GM23338 (cell line): ENCODE data around the gene TSHZ2. TPM values are rescaled to one million over a fixed set of nuclear protein-coding genes. Genes with fewer than 3 reads are reported as not detected.

Source experiments
- ATAC-seq: fragments of 200-7000 bp; cut with Tn5 transposase; 3 replicates; pipeline ENCODE4 v1.9.1; 2020
- DNase-seq: peaks from one replicate; pipeline ENCODE4 v3.0.0-alpha.2; 2015; ENCODE audit warnings: low spot score
- H2AFZ ChIP-seq: fragments of 200-600 bp; sonication (generic); 2 replicates; pipeline ENCODE4 v1.8.0; 2016; ENCODE audit warnings: antibody characterized with exemption, mild to moderate bottlenecking, moderate library complexity
- H3F3A ChIP-seq: fragments of 200-600 bp; sonication (generic); replicated peaks from 2 replicates; pipeline ENCODE4 v1.8.0; 2017; ENCODE audit warnings: antibody characterized with exemption, mixed run types, low read depth
- H3K27ac ChIP-seq: fragments of 200-600 bp; sonication (generic); 2 replicates; pipeline ENCODE4 v1.6.1; 2016; ENCODE audit warnings: low read depth
- H3K27me3 ChIP-seq: fragments of 200-600 bp; sonication (generic); 2 replicates; pipeline ENCODE4 v1.8.0; 2016; ENCODE audit warnings: mild to moderate bottlenecking, mixed run types, moderate library complexity; ENCODE audit not compliant: insufficient read depth
- H3K36me3 ChIP-seq: fragments of 200-600 bp; sonication (generic); 2 replicates; pipeline ENCODE4 v1.8.0; 2016; ENCODE audit warnings: mild to moderate bottlenecking; ENCODE audit not compliant: insufficient read depth
- H3K4me1 ChIP-seq: fragments of 200-600 bp; sonication (generic); 2 replicates; pipeline ENCODE4 v1.8.0; 2016; ENCODE audit warnings: mild to moderate bottlenecking, moderate library complexity; ENCODE audit not compliant: insufficient read depth
- H3K4me2 ChIP-seq: fragments of 200-600 bp; sonication (generic); 2 replicates; pipeline ENCODE4 v1.7.1; 2017; ENCODE audit warnings: mixed run types
- H3K4me3 ChIP-seq: fragments of 200-600 bp; sonication (generic); 2 replicates; pipeline ENCODE4 v1.6.1; 2016; ENCODE audit warnings: mixed run types
- H3K79me2 ChIP-seq: fragments of 200-600 bp; sonication (generic); replicated peaks from 2 replicates; pipeline ENCODE4 v1.8.0; 2017; ENCODE audit warnings: mild to moderate bottlenecking; ENCODE audit not compliant: insufficient read depth
- H3K9me2 ChIP-seq: fragments of 200-600 bp; sonication (generic); 2 replicates; pipeline ENCODE4 v1.8.0; 2017; ENCODE audit not compliant: insufficient read depth
- H4K20me1 ChIP-seq: fragments of 200-600 bp; sonication (generic); replicated peaks from 2 replicates; pipeline ENCODE4 v1.8.0; 2017; ENCODE audit warnings: mild to moderate bottlenecking; ENCODE audit not compliant: insufficient read depth
- H3K27ac Mint-ChIP-seq: 2 replicates; pipeline ENCODE4 v1.8.0; 2020; ENCODE audit warnings: inconsistent platforms, mild to moderate bottlenecking, moderate library complexity, mixed read lengths
- H3K27me3 Mint-ChIP-seq: 3 replicates; pipeline ENCODE4 v1.8.0; 2022; ENCODE audit warnings: low read depth, mild to moderate bottlenecking, moderate library complexity, mixed read lengths, inconsistent platforms; ENCODE audit not compliant: insufficient read depth, poor library complexity
- H3K36me3 Mint-ChIP-seq: 3 replicates; pipeline ENCODE4 v1.8.0; 2021; ENCODE audit warnings: low read depth, mild to moderate bottlenecking, inconsistent platforms, moderate library complexity, mixed read lengths
- H3K4me1 Mint-ChIP-seq: 3 replicates; pipeline ENCODE4 v1.8.0; 2020; ENCODE audit warnings: mild to moderate bottlenecking, inconsistent platforms, mixed read lengths
- H3K4me3 Mint-ChIP-seq: 3 replicates; pipeline ENCODE4 v1.8.0; 2021; ENCODE audit warnings: moderate library complexity, mild to moderate bottlenecking, inconsistent platforms, mixed read lengths
- H3K9me3 Mint-ChIP-seq: 3 replicates; pipeline ENCODE4 v1.8.0; 2020; ENCODE audit warnings: moderate library complexity, mild to moderate bottlenecking, inconsistent platforms, mixed read lengths
- CREB1 ChIP-seq: fragments of 250-450 bp; sonication (Bioruptor Pico); IDR thresholded peaks from 2 replicates; pipeline ENCODE4 v1.5.0; 2020; ENCODE audit warnings: low read depth, mild to moderate bottlenecking, moderate library complexity
- ETS1 ChIP-seq: IDR thresholded peaks from 2 replicates; pipeline ENCODE4 v1.6.1; 2016; ENCODE audit warnings: antibody characterized with exemption
- EZH2 ChIP-seq: fragments of 200-600 bp; sonication (generic); IDR thresholded peaks from one replicate; pipeline ENCODE4 v1.8.0; 2017; ENCODE audit warnings: antibody characterized with exemption, mild to moderate bottlenecking, low read depth; ENCODE audit not compliant: unreplicated experiment
- EZH2phosphoT487 ChIP-seq: fragments of 200-600 bp; sonication (generic); IDR thresholded peaks from one replicate; pipeline ENCODE4 v1.8.1; 2018; ENCODE audit warnings: antibody characterized with exemption; ENCODE audit not compliant: unreplicated experiment
- JUNB ChIP-seq: IDR thresholded peaks from one replicate; pipeline ENCODE4 v1.6.1; 2016; ENCODE audit warnings: antibody characterized with exemption; ENCODE audit not compliant: unreplicated experiment
- NANOG ChIP-seq: IDR thresholded peaks from 2 replicates; pipeline ENCODE4 v1.6.1; 2016; ENCODE audit warnings: antibody characterized with exemption, borderline replicate concordance
- POLR2AphosphoS5 ChIP-seq: IDR thresholded peaks from 2 replicates; pipeline ENCODE4 v1.6.1; 2016; ENCODE audit warnings: antibody characterized with exemption, low read depth
- STAT1 ChIP-seq: IDR thresholded peaks from one replicate; pipeline ENCODE4 v1.6.1; 2016; ENCODE audit warnings: antibody characterized with exemption; ENCODE audit not compliant: unreplicated experiment
- ZNF114 ChIP-seq: fragments of 250-450 bp; sonication (Bioruptor Pico); IDR thresholded peaks from 2 replicates; pipeline ENCODE4 v1.5.0; 2020; ENCODE audit warnings: mild to moderate bottlenecking, moderate library complexity
- ZNF331 ChIP-seq: fragments of 250-450 bp; sonication (Bioruptor Pico); IDR thresholded peaks from 2 replicates; pipeline ENCODE4 v1.5.0; 2020; ENCODE audit warnings: low read depth, mild to moderate bottlenecking, moderate library complexity
- ZNF462 ChIP-seq: fragments of 250-450 bp; sonication (Bioruptor Pico); IDR thresholded peaks from 2 replicates; pipeline ENCODE4 v1.5.0; 2020; ENCODE audit warnings: mild to moderate bottlenecking, moderate library complexity
- polyA plus RNA-seq: library from polyadenylated mRNA; unstranded; fragments of >200 nt; fragmentation: Nextera tagmentation; extraction: Ambion mirVana; gene quantifications from 2 replicates; pipeline ENCODE4 v1.2.1, GENCODE V29; 2016
- total RNA-seq: library from RNA; depleted of rRNA; stranded (reverse); fragments of >200 nt; shearing (Covaris generic); gene quantifications from 2 replicates; pipeline ENCODE4 v1.2.3, GENCODE V29; 2014

The TSHZ2 gene
- total and polyA plus RNA-seq, 2 experiments from 2014 or later = 0.49 to 1.3 TPM

- Histone ChIP-seq H3K27me3 (no peaks in the 10 kb centered on the region), H3K4me3 (no peak overlapping the region), H3K4me2 (no peak overlapping the region), H3K9me2 (peaks cover 5% of the 10 kb centered on the region; the same call in 1 of the 2 replicates), H3K36me3 (no peaks in the 10 kb centered on the region), H2AFZ (no peak overlapping the region), H4K20me1 (no peaks in the 10 kb centered on the region), H3K4me1 (no peaks in the 10 kb centered on the region; the same call in 1 of the 2 replicates), H3K79me2 (no peaks in the 10 kb centered on the region), H3F3A (no peaks in the 10 kb centered on the region), H3K27ac (no peak overlapping the region)
- Mint-ChIP-seq H3K27me3 (peaks cover 2% of the 10 kb centered on the region), H3K4me3 (no peak overlapping the region), H3K4me1 (peaks cover 9% of the 10 kb centered on the region), H3K36me3 (no peaks in the 10 kb centered on the region), H3K27ac (no peak overlapping the region), H3K9me3 (no peaks in the 10 kb centered on the region; the same call in 2 of the 3 replicates)
- ATAC-seq (no peak), DNase-seq (no peak)
- TF ChIP-seq JUNB (no peak), POLR2AphosphoS5 (no peak)
Measured at GRCh38 chr20:52924411-52925271, 47.5 kb upstream of the TSHZ2 start.

GRCh38 chr20:52926505-52926904 is 45.7 kb upstream of the TSHZ2 start:
- H3K9me2 ChIP-seq = peaks cover 5% of the 10 kb centered on the region; the same call in 1 of the 2 replicates
- no peaks in the 10 kb centered on the region for H3K36me3 Mint-ChIP-seq
- no peak overlapping the region for H2AFZ ChIP-seq
- peaks cover 9% of the 10 kb centered on the region for H3K4me1 Mint-ChIP-seq
- no peak overlapping the region for H3K4me2 ChIP-seq
- H3K27me3 ChIP-seq = no peaks in the 10 kb centered on the region
- peaks cover 2% of the 10 kb centered on the region for H3K27me3 Mint-ChIP-seq
- no peak for TF ChIP-seq STAT1
- TF ChIP-seq ETS1 = no peak
- no peak for TF ChIP-seq CREB1 (CRISPR knock-in tag)
- no peak for TF ChIP-seq EZH2phosphoT487
- no peak for TF ChIP-seq ZNF114 (CRISPR knock-in tag)
- TF ChIP-seq ZNF462 (CRISPR knock-in tag) = no peak
- TF ChIP-seq NANOG = no peak
- TF ChIP-seq ZNF331 (CRISPR knock-in tag) = no peak
- TF ChIP-seq EZH2 = no peak
- DNase-seq (no peak), ATAC-seq (no peak)
- no peaks in the 10 kb centered on the region for H3K79me2 ChIP-seq
- H3F3A ChIP-seq = no peaks in the 10 kb centered on the region
- no peak overlapping the region for H3K4me3 Mint-ChIP-seq
- H3K27ac ChIP-seq = no peak overlapping the region
- no peaks in the 10 kb centered on the region; the same call in 1 of the 2 replicates for H3K4me1 ChIP-seq
- no peaks in the 10 kb centered on the region; the same call in 2 of the 3 replicates for H3K9me3 Mint-ChIP-seq
- H4K20me1 ChIP-seq = no peaks in the 10 kb centered on the region
- no peak overlapping the region for H3K4me3 ChIP-seq
- no peaks in the 10 kb centered on the region for H3K36me3 ChIP-seq
- H3K27ac Mint-ChIP-seq = no peak overlapping the region
